HG03135 (cell line): ENCODE data around the gene CYSTM1.

ENCODE experiments used
- ATAC-seq: cut with Tn5 transposase; IDR thresholded peaks from one replicate; pipeline ENCODE4 v1.9.1; 2021; ENCODE audit warnings: mild to moderate bottlenecking, moderate library complexity; ENCODE audit not compliant: unreplicated experiment

Gene CYSTM1

GRCh38 chr5:140174465-140175366 is at the start of gene CYSTM1:
Gene CYSTM1, plus strand, starts transcription at chr5:140175188. Its CDS starts 19,278 bp downstream, at chr5:140194466.
- ATAC-seq, result peak; percentile 92

GRCh38 chr5:140125637-140126036 is 49.4 kb upstream of the CYSTM1 start, which contains the start of gene IGIP:
Gene IGIP, plus strand, starts transcription at chr5:140125937. Its CDS starts 2,540 bp downstream, at chr5:140128477.
- no peak for ATAC-seq

- no peak for ATAC-seq
Observed at GRCh38 chr5:140126315-140127012, 48.5 kb upstream of the CYSTM1 start.

GRCh38 chr5:140128376-140128775 is 46.6 kb upstream of the CYSTM1 start:
- ATAC-seq, result no peak

GRCh38 chr5:140130949-140131733 is 43.8 kb upstream of the CYSTM1 start:
- ATAC-seq, result no peak

- ATAC-seq, result no peak
Observed at GRCh38 chr5:140131967-140132409, 43.0 kb upstream of the CYSTM1 start.

- ATAC-seq, result no peak
Observed at GRCh38 chr5:140133514-140134167, 41.3 kb upstream of the CYSTM1 start.

- no peak for ATAC-seq
Observed at GRCh38 chr5:140134277-140134935, 40.6 kb upstream of the CYSTM1 start.

- ATAC-seq, result no peak
Observed at GRCh38 chr5:140135127-140135526, 39.9 kb upstream of the CYSTM1 start.

- no peak for ATAC-seq
Observed at GRCh38 chr5:140136624-140137023, 38.4 kb upstream of the CYSTM1 start.

- ATAC-seq, result no peak
Observed at GRCh38 chr5:140140435-140140834, 34.6 kb upstream of the CYSTM1 start.

GRCh38 chr5:140141241-140141640 is 33.7 kb upstream of the CYSTM1 start:
- ATAC-seq, result no peak

- ATAC-seq, result no peak
Observed at GRCh38 chr5:140142246-140142645, 32.7 kb upstream of the CYSTM1 start.

GRCh38 chr5:140142856-140143255 is 32.1 kb upstream of the CYSTM1 start:
- no peak for ATAC-seq

- no peak for ATAC-seq
Observed at GRCh38 chr5:140143521-140144258, 31.3 kb upstream of the CYSTM1 start.

- no peak for ATAC-seq
Observed at GRCh38 chr5:140145256-140145655, 29.7 kb upstream of the CYSTM1 start.

- ATAC-seq, result no peak
Observed at GRCh38 chr5:140145818-140146522, 29.0 kb upstream of the CYSTM1 start.

- no peak for ATAC-seq
Observed at GRCh38 chr5:140146523-140146842, 28.5 kb upstream of the CYSTM1 start.

- ATAC-seq, result no peak
Observed at GRCh38 chr5:140147460-140147859, 27.5 kb upstream of the CYSTM1 start.
